GM18498 (cell line): ENCODE results near the gene MCM10.
A peak's percentile ranks its signal among the peaks of the same experiment; 100 is the strongest.

Experiments
- ATAC-seq: cut with Tn5 transposase; IDR thresholded peaks from one replicate; pipeline ENCODE4 v1.9.1; 2021; ENCODE audit warnings: mild to moderate bottlenecking, moderate library complexity; ENCODE audit not compliant: unreplicated experiment

The MCM10 gene

GRCh38 chr10:13163859-13164258 lies 2.5 kb downstream of the MCM10 start:
- no peak for ATAC-seq

GRCh38 chr10:13165177-13165576 lies 3.8 kb downstream of the MCM10 start:
- no peak for ATAC-seq

- ATAC-seq: no peak
Measured at GRCh38 chr10:13167568-13167967, 6.2 kb downstream of the MCM10 start.

- no peak for ATAC-seq
Measured at GRCh38 chr10:13168781-13169180, 7.4 kb downstream of the MCM10 start.

GRCh38 chr10:13173616-13174015 lies 12.3 kb downstream of the MCM10 start:
- ATAC-seq: no peak

GRCh38 chr10:13180788-13181187 lies 19.4 kb downstream of the MCM10 start:
- ATAC-seq: no peak

GRCh38 chr10:13182424-13182823 lies 21.1 kb downstream of the MCM10 start:
- ATAC-seq: no peak

GRCh38 chr10:13183625-13184024 lies 22.3 kb downstream of the MCM10 start:
- ATAC-seq: peak; percentile 56

- ATAC-seq: no peak
Measured at GRCh38 chr10:13184276-13184675, 22.9 kb downstream of the MCM10 start.

- ATAC-seq: no peak
Measured at GRCh38 chr10:13184730-13185514, 23.6 kb downstream of the MCM10 start.

- no peak for ATAC-seq
Measured at GRCh38 chr10:13187135-13187534, 25.8 kb downstream of the MCM10 start.

- no peak for ATAC-seq
Measured at GRCh38 chr10:13188593-13188992, 27.2 kb downstream of the MCM10 start.

GRCh38 chr10:13189961-13190360 lies 28.6 kb downstream of the MCM10 start:
- ATAC-seq: no peak

- ATAC-seq: no peak
Measured at GRCh38 chr10:13190816-13191215, 29.5 kb downstream of the MCM10 start.

GRCh38 chr10:13191362-13191761 lies 30.0 kb downstream of the MCM10 start:
- no peak for ATAC-seq

- no peak for ATAC-seq
Measured at GRCh38 chr10:13193637-13194036, 32.3 kb downstream of the MCM10 start.

- ATAC-seq: no peak
Measured at GRCh38 chr10:13195016-13195415, 33.7 kb downstream of the MCM10 start.

- no peak for ATAC-seq
Measured at GRCh38 chr10:13201132-13201531, 39.8 kb downstream of the MCM10 start.

GRCh38 chr10:13206091-13206490 lies 44.7 kb downstream of the MCM10 start:
- no peak for ATAC-seq

GRCh38 chr10:13206546-13207443 lies 45.4 kb downstream of the MCM10 start:
- ATAC-seq: no peak

GRCh38 chr10:13213163-13213562 lies 51.8 kb downstream of the MCM10 start:
- no peak for ATAC-seq

GRCh38 chr10:13218878-13219277 lies 57.5 kb downstream of the MCM10 start:
- no peak for ATAC-seq
